ENCODE results near the gene FOXL2NB. TPM values are rescaled to one million over a fixed set of nuclear protein-coding genes. Genes with fewer than 3 reads are reported as not detected.
A peak's percentile ranks its signal among the peaks of the same experiment; 100 is the strongest.

FOXL2NB gene
- total RNA-seq, 1 experiment from 2014 or later: not detected

DNA sequence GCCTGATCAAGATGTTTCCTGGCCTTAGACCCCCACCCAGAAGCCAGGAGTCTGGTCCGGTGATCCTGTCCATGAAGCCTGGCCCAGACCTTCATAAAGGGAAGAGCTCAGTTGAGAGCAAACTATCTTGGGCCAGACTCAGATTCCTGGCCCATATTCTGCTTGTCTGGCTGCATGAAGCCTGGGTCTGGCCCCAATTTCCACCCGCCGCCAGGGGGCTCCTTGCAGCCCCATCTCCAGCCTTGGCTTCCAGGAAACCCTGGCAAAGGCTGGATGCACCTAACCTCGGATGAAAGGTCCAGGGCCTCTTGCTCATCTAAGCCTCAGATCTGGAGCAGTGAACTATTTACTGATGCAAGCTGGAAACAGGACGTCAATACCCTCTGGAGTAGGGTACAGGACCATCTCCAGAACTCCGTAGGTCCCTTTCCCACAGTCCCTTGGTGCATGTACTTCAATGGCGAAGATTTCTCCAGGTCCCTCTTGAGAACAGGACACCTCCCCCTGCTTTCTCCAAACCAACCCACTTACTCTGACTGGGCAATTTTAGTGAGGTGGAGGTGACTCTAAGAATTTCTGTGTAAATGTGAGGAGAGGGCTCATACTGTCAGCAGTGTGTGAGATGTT, 5.6 kb upstream of the FOXL2NB start:
- TF ChIP-seq, protein P1, sequence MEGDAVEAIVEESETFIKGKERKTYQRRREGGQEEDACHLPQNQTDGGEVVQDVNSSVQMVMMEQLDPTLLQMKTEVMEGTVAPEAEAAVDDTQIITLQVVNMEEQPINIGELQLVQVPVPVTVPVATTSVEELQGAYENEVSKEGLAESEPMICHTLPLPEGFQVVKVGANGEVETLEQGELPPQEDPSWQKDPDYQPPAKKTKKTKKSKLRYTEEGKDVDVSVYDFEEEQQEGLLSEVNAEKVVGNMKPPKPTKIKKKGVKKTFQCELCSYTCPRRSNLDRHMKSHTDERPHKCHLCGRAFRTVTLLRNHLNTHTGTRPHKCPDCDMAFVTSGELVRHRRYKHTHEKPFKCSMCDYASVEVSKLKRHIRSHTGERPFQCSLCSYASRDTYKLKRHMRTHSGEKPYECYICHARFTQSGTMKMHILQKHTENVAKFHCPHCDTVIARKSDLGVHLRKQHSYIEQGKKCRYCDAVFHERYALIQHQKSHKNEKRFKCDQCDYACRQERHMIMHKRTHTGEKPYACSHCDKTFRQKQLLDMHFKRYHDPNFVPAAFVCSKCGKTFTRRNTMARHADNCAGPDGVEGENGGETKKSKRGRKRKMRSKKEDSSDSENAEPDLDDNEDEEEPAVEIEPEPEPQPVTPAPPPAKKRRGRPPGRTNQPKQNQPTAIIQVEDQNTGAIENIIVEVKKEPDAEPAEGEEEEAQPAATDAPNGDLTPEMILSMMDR (conservative IDR thresholded peaks at IDR 0.05; ENCODE audit: low read depth, low read length): peak; percentile 80
- no peak for TF ChIP-seq EZH2 (IDR thresholded peaks at IDR 0.05; ENCODE audit: borderline replicate concordance, low read depth, low read length, poor library complexity, severe bottlenecking)
- Histone ChIP-seq H3K4me1 (ENCODE audit: insufficient read depth, low read length, poor library complexity, severe bottlenecking) (no peaks in the 10 kb centered on the region), H3K36me3 (ENCODE audit: insufficient read depth, low read length, poor library complexity, severe bottlenecking) (no peaks in the 10 kb centered on the region), H3K4me3 (ENCODE audit: low read depth, low read length, poor library complexity, severe bottlenecking) (no peak overlapping the region), H3K9me3 (ENCODE audit: low read depth, low read length, poor library complexity, severe bottlenecking) (no peaks in the 10 kb centered on the region), H3K27me3 (replicated peaks; ENCODE audit: insufficient read depth, low read depth, low read length, poor library complexity) (peaks cover 98% of the 10 kb centered on the region), H3K27ac (ENCODE audit: low read depth, low read length, poor library complexity, severe bottlenecking) (no peak overlapping the region)
- BruUV-seq (replicated peaks): no TSS peak
- peak; percentile 65 for DNase-seq (ENCODE audit: low spot score)
- POLR2A ChIA-PET (ENCODE audit: low non-redundant PET): no interaction called here
- CTCF ChIA-PET: no interaction called here
- intact Hi-C loops (cut with micrococcal nuclease; ENCODE audit: unreplicated experiment): loop anchor here (1.0 kb wide), 1 partner anchor 388 kb away; no protein-coding TSS in a partner anchor

DNA sequence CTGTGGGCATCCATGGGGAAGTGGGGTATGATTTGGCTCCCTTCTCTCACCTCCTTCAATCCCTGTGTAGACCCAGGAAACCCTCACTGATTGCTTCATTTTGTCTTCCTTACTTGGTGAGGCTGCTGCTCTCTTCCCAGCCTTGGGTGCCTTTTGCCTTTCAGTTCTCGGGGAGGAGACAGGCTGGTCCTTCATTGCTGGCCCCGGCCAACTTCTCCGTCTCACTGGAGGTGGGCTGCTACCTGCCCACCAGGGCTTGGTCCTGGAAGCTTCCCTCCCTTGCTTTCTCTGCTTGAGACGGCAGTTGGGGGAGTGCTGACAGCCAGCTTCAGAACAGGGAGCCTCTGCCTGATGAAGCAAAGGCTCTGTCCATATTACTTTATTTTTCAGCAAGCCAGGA, 4.7 kb upstream of the FOXL2NB start:
- intact Hi-C loops (cut with micrococcal nuclease; ENCODE audit: unreplicated experiment): no loop called here
- Histone ChIP-seq H3K36me3 (ENCODE audit: insufficient read depth, low read length, poor library complexity, severe bottlenecking) (no peaks in the 10 kb centered on the region), H3K27ac (ENCODE audit: low read depth, low read length, poor library complexity, severe bottlenecking) (no peak overlapping the region), H3K4me3 (ENCODE audit: low read depth, low read length, poor library complexity, severe bottlenecking) (no peak overlapping the region), H3K9me3 (ENCODE audit: low read depth, low read length, poor library complexity, severe bottlenecking) (no peaks in the 10 kb centered on the region), H3K4me1 (ENCODE audit: insufficient read depth, low read length, poor library complexity, severe bottlenecking) (no peaks in the 10 kb centered on the region), H3K27me3 (replicated peaks; ENCODE audit: insufficient read depth, low read depth, low read length, poor library complexity) (peaks cover 98% of the 10 kb centered on the region)
- no peak for TF ChIP-seq EZH2 (IDR thresholded peaks at IDR 0.05; ENCODE audit: borderline replicate concordance, low read depth, low read length, poor library complexity, severe bottlenecking)
- TF ChIP-seq, protein P1 (conservative IDR thresholded peaks at IDR 0.05; ENCODE audit: low read depth, low read length): no peak
- POLR2A ChIA-PET (ENCODE audit: low non-redundant PET): no interaction called here
- no peak for DNase-seq (ENCODE audit: low spot score)
- CTCF ChIA-PET: interaction anchor here (0.7 kb wide), 1 partner anchor 446 kb away, joined by 3 read pairs; no protein-coding TSS in a partner anchor
- no TSS peak for BruUV-seq (replicated peaks)

DNA sequence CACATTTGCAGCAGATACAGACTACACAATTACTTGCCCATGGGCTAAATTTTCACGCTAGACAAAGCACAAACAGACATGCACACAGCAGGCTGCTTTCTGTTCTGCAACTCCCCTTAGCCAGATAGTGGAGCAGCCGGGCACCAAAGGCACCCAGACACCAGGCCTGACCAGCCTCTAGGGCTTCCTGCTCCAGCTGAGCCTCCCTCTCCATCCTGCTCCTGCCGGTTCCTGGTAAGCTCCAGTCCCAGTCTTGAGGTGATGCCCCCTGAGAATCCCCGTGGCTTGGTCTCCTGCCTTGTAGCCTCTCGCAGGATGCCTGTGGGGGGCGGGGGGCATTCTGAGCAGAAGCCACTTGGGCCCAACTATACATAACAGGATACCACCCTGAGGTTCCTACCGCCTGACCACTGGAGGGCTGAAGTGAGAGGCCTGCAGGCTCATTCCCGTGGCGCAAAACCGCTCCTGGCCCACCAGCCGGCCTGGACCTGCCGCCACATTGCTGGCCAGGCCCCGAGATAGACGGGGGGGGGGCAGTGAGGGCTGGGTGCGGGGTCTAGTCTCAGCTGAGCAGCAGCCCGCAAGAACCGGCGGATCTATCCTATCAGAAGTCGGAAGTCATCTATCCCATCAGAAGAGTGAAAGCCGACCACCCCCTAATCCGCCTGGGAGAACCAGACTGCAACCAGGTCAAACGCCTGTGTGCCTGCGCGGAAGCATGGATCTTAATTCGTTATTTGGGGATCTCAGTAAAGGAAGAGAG, 4.0 kb upstream of the FOXL2NB start:
- H3K9me3 ChIP-seq (ENCODE audit: low read depth, low read length, poor library complexity, severe bottlenecking): no peaks in the 10 kb centered on the region
- intact Hi-C loops (cut with micrococcal nuclease; ENCODE audit: unreplicated experiment): no loop called here
- POLR2A ChIA-PET (ENCODE audit: low non-redundant PET): no interaction called here
- H3K4me3 ChIP-seq (ENCODE audit: low read depth, low read length, poor library complexity, severe bottlenecking): no peak overlapping the region
- no peak for DNase-seq (ENCODE audit: low spot score)
- peaks cover 98% of the 10 kb centered on the region for H3K27me3 ChIP-seq (replicated peaks; ENCODE audit: insufficient read depth, low read depth, low read length, poor library complexity)
- no peak overlapping the region for H3K27ac ChIP-seq (ENCODE audit: low read depth, low read length, poor library complexity, severe bottlenecking)
- H3K36me3 ChIP-seq (ENCODE audit: insufficient read depth, low read length, poor library complexity, severe bottlenecking): no peaks in the 10 kb centered on the region
- CTCF ChIA-PET: no interaction called here
- no TSS peak for BruUV-seq (replicated peaks)
- H3K4me1 ChIP-seq (ENCODE audit: insufficient read depth, low read length, poor library complexity, severe bottlenecking): no peaks in the 10 kb centered on the region
- TF ChIP-seq, protein P1 (conservative IDR thresholded peaks at IDR 0.05; ENCODE audit: low read depth, low read length): no peak
- TF ChIP-seq EZH2 (IDR thresholded peaks at IDR 0.05; ENCODE audit: borderline replicate concordance, low read depth, low read length, poor library complexity, severe bottlenecking): no peak

Data from A673 (cell line).